Ishikawa (cell line): ENCODE measurements around the gene TRIB2.

Source experiments
- CEBPB ChIP-seq: IDR thresholded peaks from 2 replicates; pipeline ENCODE4 v1.6.1; 2012
- CREB1 ChIP-seq: IDR thresholded peaks from 2 replicates; pipeline ENCODE4 v1.6.1; 2012; ENCODE audit warnings: low read depth
- EGR1 ChIP-seq: IDR thresholded peaks from 2 replicates; pipeline ENCODE4 v1.6.1; 2012
- EP300 ChIP-seq: IDR thresholded peaks from 2 replicates; pipeline ENCODE4 v1.6.1; 2012; ENCODE audit warnings: borderline replicate concordance
- REST ChIP-seq: IDR thresholded peaks from 2 replicates; pipeline ENCODE4 v1.6.1; 2012; ENCODE audit warnings: low read depth, mild to moderate bottlenecking
- TAF1 ChIP-seq: IDR thresholded peaks from 2 replicates; pipeline ENCODE4 v1.6.1; 2012; ENCODE audit warnings: low read depth, mild to moderate bottlenecking
- TCF12 ChIP-seq: IDR thresholded peaks from 2 replicates; pipeline ENCODE4 v1.6.1; 2012; ENCODE audit warnings: low read depth
- TEAD4 ChIP-seq: IDR thresholded peaks from 2 replicates; pipeline ENCODE4 v1.6.1; 2012
- YY1 ChIP-seq: IDR thresholded peaks from 2 replicates; pipeline ENCODE4 v1.6.1; 2012; ENCODE audit warnings: low read depth
- TF ChIP-seq, protein P1 (sequence below): IDR thresholded peaks from 2 replicates; pipeline ENCODE4 v1.6.1; 2012

DNA sequence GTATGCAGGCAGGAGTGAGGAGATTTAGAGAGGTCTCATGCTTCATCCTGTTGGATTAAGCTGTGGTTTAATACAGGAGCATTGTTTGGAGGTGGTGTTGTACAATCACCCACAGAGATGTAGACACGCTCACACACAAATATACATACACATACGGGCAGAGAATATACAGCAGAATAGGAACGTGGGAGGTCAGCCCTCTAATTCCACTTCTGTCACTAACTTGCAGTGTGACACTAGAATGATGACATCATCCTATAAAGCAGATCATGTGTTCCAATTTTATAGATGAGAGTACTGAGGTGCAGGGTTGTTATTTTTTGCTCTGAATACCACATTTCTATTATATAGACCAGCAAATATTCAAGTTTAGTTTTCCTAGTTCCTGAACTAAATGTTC is 54.4 kb downstream of the TRIB2 start:
- TF ChIP-seq TAF1: no peak
- TF ChIP-seq EP300: no peak
- no peak for TF ChIP-seq TCF12
- TF ChIP-seq CEBPB: no peak
- TF ChIP-seq YY1: no peak
- no peak for TF ChIP-seq EGR1
- TF ChIP-seq, protein P1, sequence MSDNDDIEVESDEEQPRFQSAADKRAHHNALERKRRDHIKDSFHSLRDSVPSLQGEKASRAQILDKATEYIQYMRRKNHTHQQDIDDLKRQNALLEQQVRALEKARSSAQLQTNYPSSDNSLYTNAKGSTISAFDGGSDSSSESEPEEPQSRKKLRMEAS: no peak
- TF ChIP-seq REST: no peak
- no peak for TF ChIP-seq CREB1
- TF ChIP-seq TEAD4: no peak
